Cardiac fibroblast (primary cell): Measurements from ENCODE around the gene MAP10.
"Not testable (repeated sequence)": the region's sequence is repeated elsewhere in the genome, so short reads cannot be mapped to it uniquely, and the experiment has no call there.

Experiments used
- DNase-seq, 2 donors: peaks; one replicate each; pipeline versions ENCODE4 v3.0.0 to v3.0.0-alpha.2; 2010; ENCODE audit warnings: low read depth in 2 of 2
- H3K4me3 ChIP-seq, 2 donors: replicated peaks in 1 of 2; 1 replicate in 1 of 2; 2 replicates in 1 of 2; pipeline ENCODE4 v1.5.1; 2011; ENCODE audit warnings: low read depth in 2 of 2, low read length in 2 of 2, mild to moderate bottlenecking in 2 of 2, moderate library complexity in 1 of 2
- CTCF ChIP-seq: IDR thresholded peaks from one replicate; pipeline ENCODE4 v1.5.1; 2011; ENCODE audit warnings: low read depth, mild to moderate bottlenecking, low read length, inconsistent platforms

The MAP10 gene

GRCh38 chr1:232768793-232769192 lies 36.4 kb upstream of the MAP10 start:
- no peak for DNase-seq
- TF ChIP-seq CTCF, result no peak

GRCh38 chr1:232769733-232770132 lies 35.5 kb upstream of the MAP10 start:
- TF ChIP-seq CTCF, result no peak
- DNase-seq, result no peak

More at GRCh38 chr1:232768793-232769192, 36.4 kb upstream of the MAP10 start:
- H3K4me3 ChIP-seq, result no peak overlapping the region

GRCh38 chr1:232773752-232774151 lies 31.5 kb upstream of the MAP10 start:
- no peak for TF ChIP-seq CTCF
- DNase-seq, result no peak
- no peak overlapping the region for H3K4me3 ChIP-seq

More at GRCh38 chr1:232769733-232770132, 35.5 kb upstream of the MAP10 start:
- H3K4me3 ChIP-seq, result no peak overlapping the region

GRCh38 chr1:232776526-232777106 lies 28.6 kb upstream of the MAP10 start:
- no peak for TF ChIP-seq CTCF
- DNase-seq, result no peak

GRCh38 chr1:232780354-232780753 lies 24.9 kb upstream of the MAP10 start:
- TF ChIP-seq CTCF, result no peak
- no peak for DNase-seq
- H3K4me3 ChIP-seq, result no peak overlapping the region

More at GRCh38 chr1:232776526-232777106, 28.6 kb upstream of the MAP10 start:
- no peak overlapping the region for H3K4me3 ChIP-seq

GRCh38 chr1:232784794-232785193 lies 20.4 kb upstream of the MAP10 start:
- H3K4me3 ChIP-seq, result no peak overlapping the region
- no peak for DNase-seq
- no peak for TF ChIP-seq CTCF

- DNase-seq, result not testable (repeated sequence)
Measured at GRCh38 chr1:232785630-232786029, 19.6 kb upstream of the MAP10 start.

More at GRCh38 chr1:232785630-232786029, 19.6 kb upstream of the MAP10 start:
- not testable (repeated sequence) for H3K4me3 ChIP-seq
